Keratinocyte (primary cell): Measurements from ENCODE around the gene BOC. TPM values are rescaled to one million over a fixed set of nuclear protein-coding genes. Genes with fewer than 3 reads are reported as not detected.
A peak's percentile ranks its signal among the peaks of the same experiment; 100 is the strongest.

Experiments used
- DNase-seq: peaks from one replicate; pipeline ENCODE4 v3.0.0-alpha.2; 2011; ENCODE audit warnings: low read depth, missing footprints, low spot score
- FAIRE-seq: peaks from 2 replicates; lab custom pipeline; 2011; peaks lifted over from hg19 to GRCh38; lab: Jason Lieb, UNC
- H2AFZ ChIP-seq: 2 replicates; pipeline ENCODE4 v1.6.0; 2012; ENCODE audit warnings: low read length, control low read depth, inconsistent platforms; ENCODE audit not compliant: control insufficient read depth
- H3K27ac ChIP-seq: 2 replicates; pipeline ENCODE4 v1.5.1; 2011; ENCODE audit warnings: low read length; ENCODE audit not compliant: control insufficient read depth, insufficient read depth
- H3K27me3 ChIP-seq: 3 replicates; pipeline ENCODE4 v1.6.0; 2011; ENCODE audit warnings: low read length; ENCODE audit not compliant: control insufficient read depth, insufficient read depth; ENCODE audit errors: extremely low read depth
- H3K36me3 ChIP-seq, 2 experiments: 2 replicates in 1 of 2; 3 replicates in 1 of 2; pipeline ENCODE4 v1.5.1; 2011; ENCODE audit warnings: low read length in 2 of 2, mild to moderate bottlenecking in 1 of 2; ENCODE audit not compliant: control insufficient read depth in 2 of 2, insufficient read depth in 2 of 2; ENCODE audit errors: extremely low read depth in 1 of 2
- H3K4me1 ChIP-seq: 3 replicates; pipeline ENCODE4 v1.5.1; 2011; ENCODE audit warnings: low read length; ENCODE audit not compliant: control insufficient read depth, insufficient read depth; ENCODE audit errors: extremely low read depth
- H3K4me2 ChIP-seq: 3 replicates; pipeline ENCODE4 v1.6.0; 2011; ENCODE audit warnings: low read depth, low read length; ENCODE audit not compliant: control insufficient read depth, insufficient read depth; ENCODE audit errors: extremely low read depth
- H3K4me3 ChIP-seq, 3 experiments: fragments of 200-600 bp in 1 of 3; sonication (generic) in 1 of 3; 2 replicates in 2 of 3; 3 replicates in 1 of 3; pipeline ENCODE4 v1.5.1; 2011 to 2016; ENCODE audit warnings: low read length in 3 of 3, mild to moderate bottlenecking in 3 of 3, control low read depth in 2 of 3, inconsistent platforms in 1 of 3, low read depth in 1 of 3, mixed read lengths in 1 of 3, mixed run types in 1 of 3, moderate library complexity in 1 of 3; ENCODE audit not compliant: control insufficient read depth in 2 of 3, insufficient read depth in 2 of 3; ENCODE audit errors: extremely low read depth in 1 of 3
- H3K79me2 ChIP-seq: 2 replicates; pipeline ENCODE4 v1.6.0; 2012; ENCODE audit warnings: low read length; ENCODE audit not compliant: control insufficient read depth, insufficient read depth
- H3K9ac ChIP-seq: 3 replicates; pipeline ENCODE4 v1.6.0; 2011; ENCODE audit warnings: low read length; ENCODE audit not compliant: control insufficient read depth, insufficient read depth; ENCODE audit errors: extremely low read depth
- H3K9me1 ChIP-seq: 3 replicates; pipeline ENCODE4 v1.6.0; 2011; ENCODE audit warnings: low read length; ENCODE audit not compliant: control insufficient read depth, insufficient read depth; ENCODE audit errors: extremely low read depth
- H3K9me3 ChIP-seq: 2 replicates; pipeline ENCODE4 v1.5.1; 2012; ENCODE audit warnings: low read depth, low read length; ENCODE audit not compliant: control insufficient read depth
- H4K20me1 ChIP-seq: 3 replicates; pipeline ENCODE4 v1.6.0; 2011; ENCODE audit warnings: low read length; ENCODE audit not compliant: control insufficient read depth, insufficient read depth; ENCODE audit errors: extremely low read depth
- EZH2 ChIP-seq: IDR thresholded peaks from one replicate; pipeline ENCODE4 v1.6.1; 2012; ENCODE audit warnings: inconsistent platforms, mild to moderate bottlenecking, low read length, moderate library complexity
- dilution Hi-C: fragments of 300-500 bp; cut with MboI; formaldehyde crosslinking; loops from one replicate; pipeline ENCODE4 v1.7.0; 2020; ENCODE audit warnings: low sequenced_read_pairs; ENCODE audit not compliant: extremely low pct_ligation_motif_present
- polyA plus RNA-seq, 5 experiments: library from polyadenylated mRNA; depleted of rRNA in 3 of 5; stranded (reverse) in 3 of 5; stranded (forward) in 1 of 5; unstranded in 1 of 5; fragments of >200 nt; gene quantifications; 1 replicate in 1 of 5; 2 replicates in 3 of 5; 3 replicates in 1 of 5; pipeline versions ENCODE4 v1.2.1 to v1.2.3, GENCODE V29; 2011 to 2012; ENCODE audit warnings: missing spikeins in 2 of 5, low read depth in 1 of 5, low replicate concordance in 1 of 5
- TF ChIP-seq, protein P1 (sequence below), 3 experiments: IDR thresholded peaks in 1 of 3; conservative IDR thresholded peaks in 1 of 3; optimal IDR thresholded peaks in 1 of 3; 2 replicates in 2 of 3; 3 replicates in 1 of 3; pipeline versions ENCODE3 to v1.5.1; 2011; ENCODE audit warnings: low read length in 3 of 3, mild to moderate bottlenecking in 3 of 3, moderate library complexity in 2 of 3, control low read depth in 1 of 3, inconsistent platforms in 1 of 3; ENCODE audit not compliant: insufficient read depth in 2 of 3; ENCODE audit errors: extremely low read depth in 1 of 3

Gene BOC
- polyA plus RNA-seq, 1 donor (not counting 4 experiments of a cell fraction or from before 2014, with no cell fraction given): 11.2 TPM

DNA sequence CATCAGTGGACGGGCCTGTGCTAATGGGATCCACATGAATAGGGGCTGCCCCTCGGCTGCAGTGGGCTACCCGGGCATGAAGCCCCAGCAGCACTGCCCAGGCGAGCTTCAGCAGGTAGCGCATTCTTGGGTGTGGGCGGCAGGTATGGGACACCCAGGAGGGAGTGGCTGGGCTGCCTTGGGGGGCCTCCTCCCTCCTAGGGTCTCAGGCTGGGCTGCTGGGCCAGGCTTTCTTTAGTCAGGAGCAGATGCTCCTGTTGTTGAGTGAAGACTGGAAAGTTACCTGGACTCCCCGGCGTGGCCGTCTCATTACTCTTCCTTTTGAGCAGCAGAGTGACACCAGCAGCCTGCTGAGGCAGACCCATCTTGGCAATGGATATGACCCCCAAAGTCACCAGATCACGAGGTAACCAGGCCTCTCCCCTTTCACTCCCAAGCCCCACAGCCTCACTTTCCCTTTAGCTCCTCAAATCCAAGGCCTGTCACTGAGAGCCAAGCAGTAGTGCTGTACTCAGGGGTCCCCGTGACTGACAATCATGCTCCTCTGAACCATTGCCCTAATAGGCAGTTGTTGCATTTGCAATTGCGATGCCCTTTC is 73.2 kb downstream of the BOC start:
- dilution Hi-C loops: no loop called here
- H3K4me2 ChIP-seq: no peak overlapping the region
- H3K27me3 ChIP-seq: no peaks in the 10 kb centered on the region
- H3K4me3 ChIP-seq: no peak overlapping the region
- peaks cover 30% of the 10 kb centered on the region for H3K4me1 ChIP-seq
- H3K9me3 ChIP-seq: no peaks in the 10 kb centered on the region
- no peak for FAIRE-seq
- H3K27ac ChIP-seq: no peak overlapping the region
- no peaks in the 10 kb centered on the region for H3K9me1 ChIP-seq
- H4K20me1 ChIP-seq: no peaks in the 10 kb centered on the region
- DNase-seq: no peak
- no peak overlapping the region for H2AFZ ChIP-seq
- TF ChIP-seq EZH2: no peak
- TF ChIP-seq, protein P1, sequence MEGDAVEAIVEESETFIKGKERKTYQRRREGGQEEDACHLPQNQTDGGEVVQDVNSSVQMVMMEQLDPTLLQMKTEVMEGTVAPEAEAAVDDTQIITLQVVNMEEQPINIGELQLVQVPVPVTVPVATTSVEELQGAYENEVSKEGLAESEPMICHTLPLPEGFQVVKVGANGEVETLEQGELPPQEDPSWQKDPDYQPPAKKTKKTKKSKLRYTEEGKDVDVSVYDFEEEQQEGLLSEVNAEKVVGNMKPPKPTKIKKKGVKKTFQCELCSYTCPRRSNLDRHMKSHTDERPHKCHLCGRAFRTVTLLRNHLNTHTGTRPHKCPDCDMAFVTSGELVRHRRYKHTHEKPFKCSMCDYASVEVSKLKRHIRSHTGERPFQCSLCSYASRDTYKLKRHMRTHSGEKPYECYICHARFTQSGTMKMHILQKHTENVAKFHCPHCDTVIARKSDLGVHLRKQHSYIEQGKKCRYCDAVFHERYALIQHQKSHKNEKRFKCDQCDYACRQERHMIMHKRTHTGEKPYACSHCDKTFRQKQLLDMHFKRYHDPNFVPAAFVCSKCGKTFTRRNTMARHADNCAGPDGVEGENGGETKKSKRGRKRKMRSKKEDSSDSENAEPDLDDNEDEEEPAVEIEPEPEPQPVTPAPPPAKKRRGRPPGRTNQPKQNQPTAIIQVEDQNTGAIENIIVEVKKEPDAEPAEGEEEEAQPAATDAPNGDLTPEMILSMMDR (optimal IDR thresholded peaks at IDR 0.05 in 1 of 3, IDR thresholded peaks at IDR 0.05 in 1 of 3, conservative IDR thresholded peaks at IDR 0.05 in 1 of 3; ENCODE audit: extremely low read depth in 1 of 3, insufficient read depth in 2 of 3, low read length in 3 of 3): no peak
- no peaks in the 10 kb centered on the region for H3K36me3 ChIP-seq
- H3K9ac ChIP-seq: no peak overlapping the region
- no peaks in the 10 kb centered on the region for H3K79me2 ChIP-seq

DNA sequence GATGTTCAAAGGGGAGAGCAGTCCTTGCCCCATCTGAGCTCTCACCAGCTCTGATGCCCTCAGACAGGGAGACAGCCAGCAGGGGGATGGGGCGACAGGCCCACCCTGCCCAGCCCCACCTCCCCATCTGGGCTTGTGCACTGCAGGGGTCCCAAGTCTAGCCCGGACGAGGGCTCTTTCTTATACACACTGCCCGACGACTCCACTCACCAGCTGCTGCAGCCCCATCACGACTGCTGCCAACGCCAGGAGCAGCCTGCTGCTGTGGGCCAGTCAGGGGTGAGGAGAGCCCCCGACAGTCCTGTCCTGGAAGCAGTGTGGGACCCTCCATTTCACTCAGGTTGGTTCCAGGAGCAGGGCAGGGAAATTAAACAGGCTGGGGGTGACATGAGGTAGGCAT is 73.9 kb downstream of the BOC start:
- H3K4me3 ChIP-seq: no peak overlapping the region
- H3K79me2 ChIP-seq: no peaks in the 10 kb centered on the region
- H2AFZ ChIP-seq: no peak overlapping the region
- no peaks in the 10 kb centered on the region for H3K9me1 ChIP-seq
- H3K9me3 ChIP-seq: no peaks in the 10 kb centered on the region
- no peak for DNase-seq
- no peak overlapping the region for H3K9ac ChIP-seq
- no peaks in the 10 kb centered on the region for H3K36me3 ChIP-seq
- FAIRE-seq: no peak
- peaks cover 30% of the 10 kb centered on the region for H3K4me1 ChIP-seq
- H3K4me2 ChIP-seq: peak overlapping the region; percentile 33
- H3K27ac ChIP-seq: no peak overlapping the region
- H3K27me3 ChIP-seq: no peaks in the 10 kb centered on the region
- dilution Hi-C loops: no loop called here
- H4K20me1 ChIP-seq: no peaks in the 10 kb centered on the region
- TF ChIP-seq, protein P1 (optimal IDR thresholded peaks at IDR 0.05 in 1 of 3, IDR thresholded peaks at IDR 0.05 in 1 of 3, conservative IDR thresholded peaks at IDR 0.05 in 1 of 3; ENCODE audit: extremely low read depth in 1 of 3, insufficient read depth in 2 of 3, low read length in 3 of 3): no peak
- TF ChIP-seq EZH2: no peak
